ENCODE data around the gene CYP4A22. TPM values are rescaled to one million over a fixed set of nuclear protein-coding genes. Genes with fewer than 3 reads are reported as not detected.
A peak's percentile ranks its signal among the peaks of the same experiment; 100 is the strongest.
"Not testable (repeated sequence)": the region's sequence is repeated elsewhere in the genome, so short reads cannot be mapped to it uniquely, and the experiment has no call there.

The CYP4A22 gene
- total and polyA plus RNA-seq, 2 of the 4 experiments (the other 2 are of a cell fraction), result not detected

GRCh38 chr1:47091476-47091875 is 45.8 kb upstream of the CYP4A22 start:
- dilution Hi-C loops (cut with HindIII; ENCODE audit: low sequenced_read_pairs, unreplicated experiment); H3K56ac ChIP-seq (ENCODE audit: extremely low read depth, insufficient read depth, low read length); H3K36me3 ChIP-seq (ENCODE audit: control insufficient read depth, insufficient read depth, low read length); H3K18ac ChIP-seq (ENCODE audit: low read depth, low read length); H3K14ac ChIP-seq (replicated peaks; ENCODE audit: low read depth, low read length); H3K4me1 ChIP-seq (ENCODE audit: control insufficient read depth, insufficient read depth, low read length); H3K9me3 ChIP-seq (ENCODE audit: control insufficient read depth, insufficient read depth, low read length); H2BK120ac ChIP-seq (ENCODE audit: low read depth, low read length); DNase-seq; H4K5ac ChIP-seq (ENCODE audit: low read depth, low read length); H3K9me1 ChIP-seq (ENCODE audit: insufficient read depth, low read length); H3K27ac ChIP-seq (ENCODE audit: insufficient read depth, low read length); H3K79me1 ChIP-seq (ENCODE audit: low read depth in 1 of 2, low read length in 2 of 2); H2AK9ac ChIP-seq (replicated peaks; ENCODE audit: low read depth, low read length, poor library complexity); ATAC-seq (ENCODE audit: low read depth); in situ Hi-C loops (cut with MboI; ENCODE audit: low sequenced_read_pairs); H3K4me2 ChIP-seq (ENCODE audit: low read depth, low read length); H3K4me3 ChIP-seq (ENCODE audit: insufficient read depth, low read depth, low read length); POLR2A ChIA-PET (ENCODE audit: unreplicated experiment); H4K8ac ChIP-seq (ENCODE audit: low read depth in 2 of 2, low read length in 2 of 2); H4K20me1 ChIP-seq (ENCODE audit: insufficient read depth, low read length); CTCF ChIA-PET; H2AFZ ChIP-seq (replicated peaks; ENCODE audit: low read length, poor library complexity); H3K4ac ChIP-seq (ENCODE audit: low read depth, low read length); H2AK5ac ChIP-seq (ENCODE audit: low read depth, low read length); intact Hi-C loops (cut with micrococcal nuclease); H3K9ac ChIP-seq (ENCODE audit: low read depth, low read length); BruUV-seq (replicated peaks); H4K91ac ChIP-seq (ENCODE audit: insufficient read depth, low read depth, low read length); H2BK20ac ChIP-seq (ENCODE audit: low read depth, low read length); H3K23ac ChIP-seq (ENCODE audit: low read depth, low read length); H2BK5ac ChIP-seq (ENCODE audit: low read depth, low read length, poor library complexity, severe bottlenecking); H3K27me3 ChIP-seq (ENCODE audit: control insufficient read depth, insufficient read depth, low read length); H2BK15ac ChIP-seq (ENCODE audit: low read depth, low read length): not testable (repeated sequence)
- no CpG with 5 or more reads among the region's 3 CpGs for WGBS, 2 experiments (ENCODE audit: extremely low coverage in 2 of 2, insufficient read length in 1 of 2)
- TF ChIP-seq CTCF (conservative IDR thresholded peaks at IDR 0.05; ENCODE audit: low read depth, low read length), result peak; percentile 18; the same call in 1 of the 2 replicates
